Pancreas (tissue), 10 donors: ENCODE measurements around the gene PADI1. TPM values are rescaled to one million over a fixed set of nuclear protein-coding genes. Genes with fewer than 3 reads are reported as not detected.

ENCODE experiments used
- ATAC-seq, 4 donors: fragments of 200-7000 bp; cut with Tn5 transposase; one replicate each; pipeline versions ENCODE4 v1.8.0 to v1.9.1; 2020; ENCODE audit warnings: mild to moderate bottlenecking in 4 of 4, moderate library complexity in 4 of 4
- DNase-seq, 6 donors: peaks; one replicate each; pipeline ENCODE4 v3.0.0-alpha.2; 2020
- FAIRE-seq: peaks from 2 replicates; lab custom pipeline; 2012; peaks lifted over from hg19 to GRCh38; lab: Jason Lieb, UNC
- H3K27ac ChIP-seq, 4 donors: fragments of 200-600 bp; sonication (generic); 1 replicate in 3 of 4; 2 replicates in 1 of 4; pipeline versions ENCODE4 v1.5.0 to v1.8.0; 2020
- H3K27me3 ChIP-seq, 4 donors: fragments of 200-600 bp; one replicate each; pipeline ENCODE4 v1.8.0; 2021
- H3K36me3 ChIP-seq, 3 donors: fragments of 200-600 bp; sonication (generic) in 1 of 3; one replicate each; pipeline versions ENCODE4 v1.5.0 to v1.8.0; 2020 to 2021
- H3K4me1 ChIP-seq, 3 donors: fragments of 200-600 bp; one replicate each; pipeline ENCODE4 v1.8.0; 2021
- H3K4me3 ChIP-seq, 4 donors: fragments of 200-600 bp; sonication (generic) in 2 of 4; one replicate each; pipeline versions ENCODE4 v1.5.0 to v1.8.0; 2020 to 2021
- H3K9me3 ChIP-seq, 4 donors: fragments of 200-600 bp; one replicate each; pipeline ENCODE4 v1.8.0; 2021
- CTCF ChIP-seq, 4 donors: fragments of 200-600 bp; sonication (generic) in 3 of 4; IDR thresholded peaks; one replicate each; pipeline versions ENCODE4 v1.5.0 to v1.8.0; 2021; ENCODE audit warnings: antibody characterized with exemption in 4 of 4
- WGBS, 2 donors: extraction: QIAGEN DNeasy Blood & Tissue Kit; methylation state at CpG; one replicate each; pipeline ENCODE4 v1.1.7; 2013; 5-methylcytosine and 5-hydroxymethylcytosine counted together
- intact Hi-C, 3 donors: fragments of 100-400 bp; cut with DNase I; formaldehyde crosslinking; loops; one replicate each; pipeline versions ENCODE4 v1.11.1 to v1.14.2; 2022
- polyA plus RNA-seq, 2 donors: library from polyadenylated mRNA; stranded (reverse); fragments of 200-250 nt; gene quantifications; one replicate each; pipeline ENCODE4 v1.2.3, GENCODE V29; 2013
- total RNA-seq, 6 donors: library from RNA; stranded (reverse); fragmentation: NEBNext Ultra II Directional in 4 of 6; extraction: Animal tissue kit (Norgen Biotek cat#: 25700) in 4 of 6; gene quantifications; one replicate each; pipeline versions ENCODE4 v1.2.1 to v1.2.4, GENCODE V29; 2021 to 2023
- donor health status: healthy with polysubstance abuse.
- donor health status: DM: no; HTN: no; CAD: no; lungs with moderate emphysema.
- donor health status: DM: no; HTN: no; CAD: no.
- donor health status: control.
- donor health status: control.
- donor health status: Bipolar disorder and iron deficiency.
- donor health status: DM: yes; HTN: yes; CAD: no.
- donor health status: DM: no; HTN: no; CAD: no.
- donor health status: DM: no; HTN: no; CAD: no.
- donor health status: DM: yes; HTN: yes; CAD: no.

The PADI1 gene
- total and polyA plus RNA-seq, 8 donors = 0.23 TPM; not detected in 7

GRCh38 chr1:17199267-17200044 lies 5.5 kb upstream of the PADI1 start:
- no peak for TF ChIP-seq CTCF (IDR thresholded peaks at IDR 0.05)
- H3K36me3 ChIP-seq = no peaks in the 10 kb centered on the region
- no peak for FAIRE-seq
- no peak overlapping the region for H3K4me3 ChIP-seq
- H3K27ac ChIP-seq = no peak overlapping the region
- H3K27me3 ChIP-seq = no peaks in the 10 kb centered on the region
- ATAC-seq = no peak
- WGBS, 2 donors = 75 to 89% methylated on average over 9 of the region's 9 CpGs
- no peaks in the 10 kb centered on the region for H3K4me1 ChIP-seq
- no peaks in the 10 kb centered on the region for H3K9me3 ChIP-seq
- intact Hi-C loops = no loop called here
- peak in 2 of 6 donors; percentile 6 to 31 for DNase-seq

GRCh38 chr1:17200246-17200645 lies 4.7 kb upstream of the PADI1 start:
- intact Hi-C loops = no loop called here
- H3K4me3 ChIP-seq = no peak overlapping the region
- DNase-seq (no peak), ATAC-seq (no peak), FAIRE-seq (no peak)
- 66 to 67% methylated on average over 8 of the region's 8 CpGs for WGBS, 2 donors
- no peak overlapping the region for H3K27ac ChIP-seq
- no peaks in the 10 kb centered on the region for H3K27me3 ChIP-seq
- no peaks in the 10 kb centered on the region for H3K36me3 ChIP-seq
- H3K4me1 ChIP-seq = no peaks in the 10 kb centered on the region
- H3K9me3 ChIP-seq = no peaks in the 10 kb centered on the region
- TF ChIP-seq CTCF (IDR thresholded peaks at IDR 0.05) = no peak

GRCh38 chr1:17200756-17201155 lies 4.2 kb upstream of the PADI1 start:
- no peak overlapping the region for H3K4me3 ChIP-seq
- H3K4me1 ChIP-seq = no peaks in the 10 kb centered on the region
- H3K27me3 ChIP-seq = no peaks in the 10 kb centered on the region
- DNase-seq = no peak
- TF ChIP-seq CTCF (IDR thresholded peaks at IDR 0.05) = no peak
- H3K9me3 ChIP-seq = no peaks in the 10 kb centered on the region
- H3K36me3 ChIP-seq = no peaks in the 10 kb centered on the region
- no peak for FAIRE-seq
- ATAC-seq = peak in 1 of 4 donors; percentile 27
- 61 to 63% methylated on average over 5 of the region's 5 CpGs for WGBS, 2 donors
- intact Hi-C loops = no loop called here
- no peak overlapping the region for H3K27ac ChIP-seq

GRCh38 chr1:17201201-17202021 lies 3.5 kb upstream of the PADI1 start:
- no peak overlapping the region for H3K4me3 ChIP-seq
- DNase-seq (peak in 1 of 6 donors; percentile 22), FAIRE-seq (no peak), ATAC-seq (no peak)
- H3K27me3 ChIP-seq = no peaks in the 10 kb centered on the region
- WGBS, 2 donors = 72 to 75% methylated on average over 9 of the region's 9 CpGs
- no peaks in the 10 kb centered on the region for H3K4me1 ChIP-seq
- no peaks in the 10 kb centered on the region for H3K36me3 ChIP-seq
- H3K9me3 ChIP-seq = no peaks in the 10 kb centered on the region
- no peak for TF ChIP-seq CTCF (IDR thresholded peaks at IDR 0.05)
- no peak overlapping the region for H3K27ac ChIP-seq
- intact Hi-C loops = no loop called here
